CD4-positive, alpha-beta memory T cell (primary cell): ENCODE measurements around the gene FOXP1. TPM values are rescaled to one million over a fixed set of nuclear protein-coding genes. Genes with fewer than 3 reads are reported as not detected.

ENCODE experiments used
- CTCF ChIA-PET: fragments of 350-600 bp; sonication (Branson Sonifier 250); formaldehyde crosslinking; loops from one replicate; lab custom pipeline; 2021; ENCODE audit warnings: inconsistent platforms; ENCODE audit not compliant: partially characterized antibody; lab: Charles Lee
- POLR2A ChIA-PET: fragments of 350-600 bp; sonication (Branson Sonifier 250); formaldehyde crosslinking; loops from one replicate; lab custom pipeline; 2021; ENCODE audit not compliant: partially characterized antibody; lab: Charles Lee
- DNase-seq, 5 donors: peaks; one replicate each; pipeline versions ENCODE4 v3.0.0 to v3.0.0-alpha.2; 2020 to 2022; ENCODE audit warnings: mixed read lengths in 1 of 5
- H3K27ac ChIP-seq: one replicate; pipeline ENCODE4 v1.7.0; 2013; ENCODE audit warnings: low read depth, low read length
- H3K27me3 ChIP-seq: 2 replicates; pipeline ENCODE4 v1.7.0; 2013; ENCODE audit warnings: mild to moderate bottlenecking, low read length, moderate library complexity; ENCODE audit not compliant: insufficient read depth
- H3K36me3 ChIP-seq: 2 replicates; pipeline ENCODE4 v1.7.0; 2013; ENCODE audit warnings: mild to moderate bottlenecking, low read length, moderate library complexity; ENCODE audit not compliant: insufficient read depth
- H3K4me1 ChIP-seq: 2 replicates; pipeline ENCODE4 v1.7.0; 2013; ENCODE audit warnings: mild to moderate bottlenecking, low read length, moderate library complexity; ENCODE audit not compliant: insufficient read depth
- H3K4me3 ChIP-seq, 2 donors: one replicate each; pipeline ENCODE4 v1.7.0; 2013; ENCODE audit warnings: low read length in 2 of 2, mild to moderate bottlenecking in 1 of 2
- H3K9me3 ChIP-seq, 2 donors: one replicate each; pipeline ENCODE4 v1.7.0; 2013; ENCODE audit warnings: low read length in 2 of 2, control low read depth in 1 of 2; ENCODE audit not compliant: control insufficient read depth in 1 of 2
- H3K27ac Mint-ChIP-seq, 7 donors: one replicate each; pipeline ENCODE4 v1.8.0; 2020 to 2021; ENCODE audit warnings: mixed read lengths in 7 of 7, mild to moderate bottlenecking in 6 of 7, inconsistent platforms in 3 of 7, moderate library complexity in 3 of 7
- H3K27me3 Mint-ChIP-seq, 2 donors: one replicate each; pipeline ENCODE4 v1.8.0; 2020 to 2021; ENCODE audit warnings: mixed read lengths in 2 of 2
- H3K36me3 Mint-ChIP-seq, 2 donors: one replicate each; pipeline ENCODE4 v1.8.0; 2020 to 2021; ENCODE audit warnings: mixed read lengths in 2 of 2, inconsistent platforms in 1 of 2, mild to moderate bottlenecking in 1 of 2
- H3K4me1 Mint-ChIP-seq, 4 donors: one replicate each; pipeline ENCODE4 v1.8.0; 2020 to 2021; ENCODE audit warnings: mixed read lengths in 4 of 4, mild to moderate bottlenecking in 1 of 4
- H3K4me3 Mint-ChIP-seq, 8 donors: one replicate each; pipeline ENCODE4 v1.8.0; 2020 to 2021; ENCODE audit warnings: mixed read lengths in 8 of 8, mild to moderate bottlenecking in 7 of 8, moderate library complexity in 6 of 8, inconsistent platforms in 3 of 8
- H3K9me3 Mint-ChIP-seq, 8 donors: one replicate each; pipeline ENCODE4 v1.8.0; 2020 to 2021; ENCODE audit warnings: mixed read lengths in 8 of 8, mild to moderate bottlenecking in 5 of 8, inconsistent platforms in 3 of 8, moderate library complexity in 1 of 8
- intact Hi-C: fragments of 100-400 bp; cut with micrococcal nuclease; formaldehyde crosslinking; loops from one replicate; pipeline ENCODE4 v1.15.1; 2023
- polyA plus RNA-seq, 2 donors: library from polyadenylated mRNA; unstranded; fragments of 300-500 nt; fragmentation: Illumina TruSeq; gene quantifications; one replicate each; pipeline ENCODE4 v1.2.3, GENCODE V29; 2021
- total RNA-seq, 2 experiments: library from RNA; stranded (reverse); gene quantifications; one replicate each; pipeline ENCODE4 v1.2.3, GENCODE V29; 2021

Gene FOXP1
- total and polyA plus RNA-seq, 4 experiments from 2014 or later: 189 to 348 (median 279) TPM

GRCh38 chr3:71122641-71123040 lies 460.9 kb downstream of the FOXP1 start:
- Mint-ChIP-seq H3K4me1 (peaks cover 73 to 88% (median 81%) of the 10 kb centered on the region in 4 donors), H3K9me3 (no peaks in the 10 kb centered on the region), H3K36me3 (peaks cover 36 to 64% of the 10 kb centered on the region in 2 donors), H3K4me3 (peak overlapping the region in 3 of 8 donors; percentile 5 to 70 (median 69)), H3K27me3 (no peaks in the 10 kb centered on the region), H3K27ac (peak overlapping the region in 6 of 7 donors; percentile 31 to 64 (median 41))
- Histone ChIP-seq H3K27ac (no peak overlapping the region), H3K4me3 (no peak overlapping the region), H3K36me3 (peaks cover 8% of the 10 kb centered on the region), H3K4me1 (peaks cover 95% of the 10 kb centered on the region), H3K9me3 (no peaks in the 10 kb centered on the region), H3K27me3 (no peaks in the 10 kb centered on the region)
- POLR2A ChIA-PET: interaction anchor here (1.1 kb wide), 2 partner anchors 10 to 36 kb away, joined by 4 to 6 read pairs; no protein-coding TSS in a partner anchor
- CTCF ChIA-PET: interaction anchor here (1.1 to 1.2 kb wide), 2 partner anchors 16 to 389 kb away, joined by 3 read pairs; no protein-coding TSS in a partner anchor
- intact Hi-C loops: no loop called here
- no peak for DNase-seq

- peaks cover 96% of the 10 kb centered on the region for H3K4me1 ChIP-seq
- no peak overlapping the region for H3K4me3 ChIP-seq
- peak overlapping the region in 5 of 8 donors; percentile 2 to 33 (median 5) for H3K4me3 Mint-ChIP-seq
- no peaks in the 10 kb centered on the region for H3K9me3 Mint-ChIP-seq
- H3K27ac ChIP-seq: no peak overlapping the region
- peaks cover 44 to 67% of the 10 kb centered on the region in 2 donors for H3K36me3 Mint-ChIP-seq
- POLR2A ChIA-PET: no interaction called here
- CTCF ChIA-PET: interaction anchor here (0.6 to 1.6 kb wide), 4 partner anchors 9 to 333 kb away, joined by 3 read pairs; no protein-coding TSS in a partner anchor
- H3K27ac Mint-ChIP-seq: peak overlapping the region; percentile 3 to 57 (median 41)
- H3K27me3 ChIP-seq: no peaks in the 10 kb centered on the region
- H3K27me3 Mint-ChIP-seq: no peaks in the 10 kb centered on the region
- DNase-seq: no peak
- intact Hi-C loops: no loop called here
- H3K36me3 ChIP-seq: peaks cover 8% of the 10 kb centered on the region
- no peaks in the 10 kb centered on the region for H3K9me3 ChIP-seq
- H3K4me1 Mint-ChIP-seq: peaks cover 74 to 90% (median 85%) of the 10 kb centered on the region in 4 donors
Observed at GRCh38 chr3:71121429-71122167, 461.9 kb downstream of the FOXP1 start.

GRCh38 chr3:71120012-71120411 lies 463.5 kb downstream of the FOXP1 start:
- Mint-ChIP-seq H3K27me3 (no peaks in the 10 kb centered on the region), H3K9me3 (no peaks in the 10 kb centered on the region), H3K4me3 (peak overlapping the region in 5 of 8 donors; percentile 36 to 69 (median 60)), H3K27ac (peak overlapping the region; percentile 26 to 84 (median 66)), H3K36me3 (peaks cover 52 to 65% of the 10 kb centered on the region in 2 donors), H3K4me1 (peaks cover 75 to 91% (median 84%) of the 10 kb centered on the region in 4 donors)
- Histone ChIP-seq H3K36me3 (peaks cover 8% of the 10 kb centered on the region), H3K9me3 (no peaks in the 10 kb centered on the region), H3K27me3 (no peaks in the 10 kb centered on the region), H3K4me1 (peaks cover 93% of the 10 kb centered on the region), H3K27ac (no peak overlapping the region), H3K4me3 (no peak overlapping the region)
- ChIA-PET CTCF (interaction anchor here (1.6 kb wide), 1 partner anchor 10 kb away, joined by 3 read pairs; no protein-coding TSS in a partner anchor), POLR2A (interaction anchor here (0.6 kb wide), 1 partner anchor 9 kb away, joined by 3 read pairs; no protein-coding TSS in a partner anchor)
- intact Hi-C loops: no loop called here
- DNase-seq: no peak

- H3K27ac ChIP-seq: no peak overlapping the region
- H3K4me1 Mint-ChIP-seq: peaks cover 72 to 91% (median 85%) of the 10 kb centered on the region in 4 donors
- intact Hi-C loops: no loop called here
- peak overlapping the region; percentile 11 to 82 (median 66) for H3K27ac Mint-ChIP-seq
- H3K9me3 Mint-ChIP-seq: no peaks in the 10 kb centered on the region
- peaks cover 8% of the 10 kb centered on the region for H3K36me3 ChIP-seq
- POLR2A ChIA-PET: interaction anchor here (1.0 to 2.1 kb wide), 5 partner anchors 9 to 54 kb away, joined by 3 to 9 read pairs (median 5); no protein-coding TSS in a partner anchor
- H3K27me3 ChIP-seq: no peaks in the 10 kb centered on the region
- peaks cover 93% of the 10 kb centered on the region for H3K4me1 ChIP-seq
- no peak for DNase-seq
- peaks cover 53 to 67% of the 10 kb centered on the region in 2 donors for H3K36me3 Mint-ChIP-seq
- CTCF ChIA-PET: interaction anchor here (0.8 to 1.3 kb wide), 2 partner anchors 18 to 34 kb away, joined by 3 to 5 read pairs; no protein-coding TSS in a partner anchor
- H3K9me3 ChIP-seq: no peaks in the 10 kb centered on the region
- H3K4me3 ChIP-seq: no peak overlapping the region
- no peaks in the 10 kb centered on the region for H3K27me3 Mint-ChIP-seq
- peak overlapping the region in 3 of 8 donors; percentile 23 to 37 (median 28) for H3K4me3 Mint-ChIP-seq
Observed at GRCh38 chr3:71119171-71119570, 464.4 kb downstream of the FOXP1 start.

GRCh38 chr3:71118436-71118835 lies 465.1 kb downstream of the FOXP1 start:
- H3K4me1 Mint-ChIP-seq: peaks cover 70 to 91% (median 85%) of the 10 kb centered on the region in 4 donors
- intact Hi-C loops: no loop called here
- Histone ChIP-seq H3K27ac (no peak overlapping the region), H3K27me3 (no peaks in the 10 kb centered on the region), H3K4me1 (peaks cover 87% of the 10 kb centered on the region), H3K4me3 (no peak overlapping the region), H3K36me3 (peaks cover 8% of the 10 kb centered on the region), H3K9me3 (no peaks in the 10 kb centered on the region)
- ChIA-PET POLR2A (interaction anchor here (1.0 to 2.1 kb wide), 6 partner anchors 8 to 336 kb away, joined by 3 to 9 read pairs (median 4); no protein-coding TSS in a partner anchor), CTCF (interaction anchor here (0.8 to 1.4 kb wide), 3 partner anchors 10 to 33 kb away, joined by 3 to 5 read pairs (median 4); no protein-coding TSS in a partner anchor)
- no peaks in the 10 kb centered on the region for H3K9me3 Mint-ChIP-seq
- DNase-seq: no peak
- H3K27ac Mint-ChIP-seq: peak overlapping the region in 3 of 7 donors; percentile 4 to 52 (median 30)
- H3K4me3 Mint-ChIP-seq: peak overlapping the region in 1 of 8 donors; percentile 58
- H3K36me3 Mint-ChIP-seq: peaks cover 54 to 69% of the 10 kb centered on the region in 2 donors
- no peaks in the 10 kb centered on the region for H3K27me3 Mint-ChIP-seq

GRCh38 chr3:71117572-71118247 lies 465.8 kb downstream of the FOXP1 start:
- no peaks in the 10 kb centered on the region for H3K9me3 ChIP-seq
- H3K4me1 ChIP-seq: peaks cover 81% of the 10 kb centered on the region
- intact Hi-C loops: no loop called here
- no peak for DNase-seq
- H3K4me3 Mint-ChIP-seq: peak overlapping the region in 4 of 8 donors; percentile 32 to 58 (median 44)
- H3K4me1 Mint-ChIP-seq: peaks cover 67 to 89% (median 83%) of the 10 kb centered on the region in 4 donors
- ChIA-PET POLR2A (interaction anchor here (1.2 to 2.1 kb wide), 3 partner anchors 11 to 336 kb away, joined by 3 to 7 read pairs (median 5); no protein-coding TSS in a partner anchor), CTCF (interaction anchor here (1.3 to 1.4 kb wide), 2 partner anchors 11 to 33 kb away, joined by 4 to 5 read pairs; no protein-coding TSS in a partner anchor)
- no peaks in the 10 kb centered on the region for H3K27me3 Mint-ChIP-seq
- H3K36me3 Mint-ChIP-seq: peaks cover 58 to 66% of the 10 kb centered on the region in 2 donors
- H3K4me3 ChIP-seq: no peak overlapping the region
- H3K27ac ChIP-seq: no peak overlapping the region
- peak overlapping the region; percentile 31 to 85 (median 52) for H3K27ac Mint-ChIP-seq
- no peaks in the 10 kb centered on the region for H3K27me3 ChIP-seq
- peaks cover 12% of the 10 kb centered on the region for H3K36me3 ChIP-seq
- no peaks in the 10 kb centered on the region for H3K9me3 Mint-ChIP-seq
